KOPT-K1 (cell line): Measurements from ENCODE around the gene PRKN.

ENCODE experiments used
- H3K27ac ChIP-seq: fragments of 200-600 bp; sonication (generic); 2 replicates; pipeline ENCODE4 v1.5.1; 2016; ENCODE audit warnings: antibody characterized with exemption, mild to moderate bottlenecking, low read depth, low read length; ENCODE audit not compliant: poor library complexity, severe bottlenecking
- H3K36me3 ChIP-seq: fragments of 200-600 bp; sonication (generic); 2 replicates; pipeline ENCODE4 v1.5.1; 2017; ENCODE audit warnings: antibody characterized with exemption, mild to moderate bottlenecking, low read length, moderate library complexity; ENCODE audit not compliant: insufficient read depth
- H3K9me3 ChIP-seq: fragments of 200-600 bp; sonication (generic); 2 replicates; pipeline ENCODE4 v1.5.1; 2017; ENCODE audit warnings: antibody characterized with exemption, low read length, mild to moderate bottlenecking; ENCODE audit not compliant: insufficient read depth, poor library complexity, severe bottlenecking

The PRKN gene

GRCh38 chr6:161415302-161415855, 1312.2 kb downstream of the PRKN start:
- Histone ChIP-seq H3K9me3 (no peaks in the 10 kb centered on the region), H3K27ac (no peak overlapping the region), H3K36me3 (no peaks in the 10 kb centered on the region)

GRCh38 chr6:161414707-161415106, 1312.9 kb downstream of the PRKN start:
- no peaks in the 10 kb centered on the region for H3K9me3 ChIP-seq
- H3K27ac ChIP-seq = no peak overlapping the region
- no peaks in the 10 kb centered on the region for H3K36me3 ChIP-seq

GRCh38 chr6:161414180-161414579, 1313.4 kb downstream of the PRKN start:
- Histone ChIP-seq H3K27ac (no peak overlapping the region), H3K36me3 (no peaks in the 10 kb centered on the region), H3K9me3 (no peaks in the 10 kb centered on the region)

GRCh38 chr6:161413355-161413771, 1314.2 kb downstream of the PRKN start:
- H3K27ac ChIP-seq = no peak overlapping the region
- H3K36me3 ChIP-seq = no peaks in the 10 kb centered on the region
- no peaks in the 10 kb centered on the region for H3K9me3 ChIP-seq

GRCh38 chr6:161412795-161413194, 1314.8 kb downstream of the PRKN start:
- H3K27ac ChIP-seq = no peak overlapping the region
- no peaks in the 10 kb centered on the region for H3K36me3 ChIP-seq
- no peaks in the 10 kb centered on the region for H3K9me3 ChIP-seq

GRCh38 chr6:161411265-161411944, 1316.2 kb downstream of the PRKN start:
- Histone ChIP-seq H3K27ac (no peak overlapping the region), H3K9me3 (no peaks in the 10 kb centered on the region), H3K36me3 (no peaks in the 10 kb centered on the region)

- Histone ChIP-seq H3K27ac (no peak overlapping the region), H3K36me3 (no peaks in the 10 kb centered on the region), H3K9me3 (no peaks in the 10 kb centered on the region)
Observed at GRCh38 chr6:161410736-161411135, 1316.8 kb downstream of the PRKN start.

GRCh38 chr6:161410076-161410475, 1317.5 kb downstream of the PRKN start:
- Histone ChIP-seq H3K9me3 (no peaks in the 10 kb centered on the region), H3K36me3 (no peaks in the 10 kb centered on the region), H3K27ac (no peak overlapping the region)

GRCh38 chr6:161409353-161409752, 1318.2 kb downstream of the PRKN start:
- H3K27ac ChIP-seq = no peak overlapping the region
- no peaks in the 10 kb centered on the region for H3K36me3 ChIP-seq
- no peaks in the 10 kb centered on the region for H3K9me3 ChIP-seq

GRCh38 chr6:161408041-161408440, 1319.5 kb downstream of the PRKN start:
- no peak overlapping the region for H3K27ac ChIP-seq
- no peaks in the 10 kb centered on the region for H3K36me3 ChIP-seq
- H3K9me3 ChIP-seq = no peaks in the 10 kb centered on the region

GRCh38 chr6:161407581-161407980, 1320.0 kb downstream of the PRKN start:
- H3K27ac ChIP-seq = no peak overlapping the region
- H3K9me3 ChIP-seq = no peaks in the 10 kb centered on the region
- no peaks in the 10 kb centered on the region for H3K36me3 ChIP-seq

- Histone ChIP-seq H3K36me3 (no peaks in the 10 kb centered on the region), H3K27ac (no peak overlapping the region), H3K9me3 (no peaks in the 10 kb centered on the region)
Observed at GRCh38 chr6:161407115-161407514, 1320.5 kb downstream of the PRKN start.

- Histone ChIP-seq H3K36me3 (no peaks in the 10 kb centered on the region), H3K27ac (no peak overlapping the region), H3K9me3 (no peaks in the 10 kb centered on the region)
Observed at GRCh38 chr6:161406646-161407045, 1320.9 kb downstream of the PRKN start.

GRCh38 chr6:161405418-161405817, 1322.1 kb downstream of the PRKN start:
- Histone ChIP-seq H3K9me3 (no peaks in the 10 kb centered on the region), H3K36me3 (no peaks in the 10 kb centered on the region), H3K27ac (no peak overlapping the region)

GRCh38 chr6:161403717-161404116, 1323.8 kb downstream of the PRKN start:
- Histone ChIP-seq H3K36me3 (no peaks in the 10 kb centered on the region), H3K27ac (no peak overlapping the region), H3K9me3 (no peaks in the 10 kb centered on the region)

GRCh38 chr6:161401587-161402309, 1325.8 kb downstream of the PRKN start:
- Histone ChIP-seq H3K27ac (no peak overlapping the region), H3K36me3 (no peaks in the 10 kb centered on the region), H3K9me3 (no peaks in the 10 kb centered on the region)
